GM18511 (cell line): ENCODE measurements around the gene MGAT4B.
"Not testable (repeated sequence)": the region's sequence is repeated elsewhere in the genome, so short reads cannot be mapped to it uniquely, and the experiment has no call there.

ENCODE experiments used
- ATAC-seq: cut with Tn5 transposase; IDR thresholded peaks from one replicate; pipeline ENCODE4 v1.9.1; 2021; ENCODE audit warnings: mild to moderate bottlenecking, moderate library complexity; ENCODE audit not compliant: unreplicated experiment

MGAT4B gene

GRCh38 chr5:179795863-179796833 is 10.5 kb downstream of the MGAT4B start:
- ATAC-seq: peak; percentile 75

GRCh38 chr5:179795049-179795862 is 11.4 kb downstream of the MGAT4B start:
- peak; percentile 2 for ATAC-seq

- ATAC-seq: no peak
Observed at GRCh38 chr5:179794575-179794974, 12.1 kb downstream of the MGAT4B start.

GRCh38 chr5:179794171-179794570 is 12.5 kb downstream of the MGAT4B start:
- no peak for ATAC-seq

GRCh38 chr5:179793468-179794139 is 13.1 kb downstream of the MGAT4B start, which contains the start of gene LTC4S:
Gene LTC4S (plus strand): TSS chr5:179793986. CDS start chr5:179794081, 95 bp downstream.
- peak; percentile 24 for ATAC-seq

- no peak for ATAC-seq
Observed at GRCh38 chr5:179792612-179793467, 13.8 kb downstream of the MGAT4B start.

GRCh38 chr5:179791881-179792611 is 14.6 kb downstream of the MGAT4B start:
- no peak for ATAC-seq

GRCh38 chr5:179789278-179789677 is 17.4 kb downstream of the MGAT4B start:
- ATAC-seq: not testable (repeated sequence)

- ATAC-seq: no peak
Observed at GRCh38 chr5:179788193-179788854, 18.3 kb downstream of the MGAT4B start.

GRCh38 chr5:179786861-179787260 is 19.8 kb downstream of the MGAT4B start:
- no peak for ATAC-seq

- ATAC-seq: no peak
Observed at GRCh38 chr5:179783128-179783527, 23.5 kb downstream of the MGAT4B start.

- ATAC-seq: no peak
Observed at GRCh38 chr5:179781846-179782245, 24.8 kb downstream of the MGAT4B start.

- no peak for ATAC-seq
Observed at GRCh38 chr5:179780362-179780761, 26.3 kb downstream of the MGAT4B start.

GRCh38 chr5:179779826-179780225 is 26.8 kb downstream of the MGAT4B start:
- no peak for ATAC-seq

- no peak for ATAC-seq
Observed at GRCh38 chr5:179778591-179778990, 28.1 kb downstream of the MGAT4B start.

GRCh38 chr5:179777909-179778308 is 28.8 kb downstream of the MGAT4B start:
- ATAC-seq: no peak

GRCh38 chr5:179777456-179777855 is 29.2 kb downstream of the MGAT4B start:
- ATAC-seq: no peak

- ATAC-seq: no peak
Observed at GRCh38 chr5:179776411-179776938, 30.2 kb downstream of the MGAT4B start.

- ATAC-seq: no peak
Observed at GRCh38 chr5:179774442-179774841, 32.2 kb downstream of the MGAT4B start.
